ENCODE data around the gene C2orf92.
"Not testable (repeated sequence)": the region's sequence is repeated elsewhere in the genome, so short reads cannot be mapped to it uniquely, and the experiment has no call there.

C2orf92 gene

GRCh38 chr2:97659256-97660043, 10.1 kb upstream of the C2orf92 start:
- no peak for DNase-seq (ENCODE audit: low read depth, low spot score)
- no peak overlapping the region for H3K4me3 ChIP-seq (ENCODE audit: low read length)

- DNase-seq (ENCODE audit: low read depth, low spot score): no peak
These were observed 9.3 kb upstream of the C2orf92 start for GRCh38 chr2:97660044-97660774.

GRCh38 chr2:97660775-97661389, 8.6 kb upstream of the C2orf92 start:
- H3K4me3 ChIP-seq (ENCODE audit: low read length): no peak overlapping the region
- DNase-seq (ENCODE audit: low read depth, low spot score): no peak

More at GRCh38 chr2:97660044-97660774, 9.3 kb upstream of the C2orf92 start:
- H3K4me3 ChIP-seq (ENCODE audit: low read length): no peak overlapping the region

GRCh38 chr2:97661927-97662326, 7.6 kb upstream of the C2orf92 start:
- H3K4me3 ChIP-seq (ENCODE audit: low read length): peak overlapping the region; percentile 79; the same call in 1 of the 2 replicates
- no peak for DNase-seq (ENCODE audit: low read depth, low spot score)

- DNase-seq (ENCODE audit: low read depth, low spot score): no peak
- peak overlapping the region; percentile 79 for H3K4me3 ChIP-seq (ENCODE audit: low read length)
These were observed 7.1 kb upstream of the C2orf92 start for GRCh38 chr2:97662386-97662894.

- no peak for DNase-seq (ENCODE audit: low read depth, low spot score)
- peak overlapping the region; percentile 79 for H3K4me3 ChIP-seq (ENCODE audit: low read length)
These were observed 6.5 kb upstream of the C2orf92 start for GRCh38 chr2:97662895-97663625.

- no peak for DNase-seq (ENCODE audit: low read depth, low spot score)
These were observed 5.9 kb upstream of the C2orf92 start for GRCh38 chr2:97663626-97663961.

GRCh38 chr2:97663962-97664635, 5.4 kb upstream of the C2orf92 start, which contains the start of gene ACTR1B:
ACTR1B (minus strand) TSS chr2:97664044; CDS start chr2:97663890, 154 bp downstream.
- peak; percentile 97 for DNase-seq (ENCODE audit: low read depth, low spot score)
- H3K4me3 ChIP-seq (ENCODE audit: low read length): peak within 1 kb of the TSS; percentile 79

More at GRCh38 chr2:97663626-97663961, 5.9 kb upstream of the C2orf92 start:
- H3K4me3 ChIP-seq (ENCODE audit: low read length): peak overlapping the region; percentile 79

GRCh38 chr2:97664636-97664970, 4.9 kb upstream of the C2orf92 start:
- peak overlapping the region; percentile 71 for H3K4me3 ChIP-seq (ENCODE audit: low read length)
- no peak for DNase-seq (ENCODE audit: low read depth, low spot score)

- DNase-seq (ENCODE audit: low read depth, low spot score): no peak
- H3K4me3 ChIP-seq (ENCODE audit: low read length): no peak overlapping the region
These were observed 958 bp downstream of the C2orf92 start for GRCh38 chr2:97670471-97670870.

- DNase-seq (ENCODE audit: low read depth, low spot score): no peak
These were observed 2.0 kb downstream of the C2orf92 start for GRCh38 chr2:97671526-97671925.

GRCh38 chr2:97672606-97673140, 3.2 kb downstream of the C2orf92 start:
- DNase-seq (ENCODE audit: low read depth, low spot score); H3K4me3 ChIP-seq (ENCODE audit: low read length): not testable (repeated sequence)

More at GRCh38 chr2:97671526-97671925, 2.0 kb downstream of the C2orf92 start:
- no peak overlapping the region for H3K4me3 ChIP-seq (ENCODE audit: low read length)

GRCh38 chr2:97673182-97673914, 3.8 kb downstream of the C2orf92 start:
- no peak overlapping the region for H3K4me3 ChIP-seq (ENCODE audit: low read length)
- DNase-seq (ENCODE audit: low read depth, low spot score): no peak

GRCh38 chr2:97673915-97674283, 4.4 kb downstream of the C2orf92 start:
- DNase-seq (ENCODE audit: low read depth, low spot score): no peak
- H3K4me3 ChIP-seq (ENCODE audit: low read length): no peak overlapping the region

GRCh38 chr2:97675430-97676113, 6.1 kb downstream of the C2orf92 start:
- no peak overlapping the region for H3K4me3 ChIP-seq (ENCODE audit: low read length)
- DNase-seq (ENCODE audit: low read depth, low spot score): no peak

GRCh38 chr2:97676620-97677019, 7.1 kb downstream of the C2orf92 start:
- no peak overlapping the region for H3K4me3 ChIP-seq (ENCODE audit: low read length)

GRCh38 chr2:97677480-97677879, 8.0 kb downstream of the C2orf92 start:
- no peak overlapping the region for H3K4me3 ChIP-seq (ENCODE audit: low read length)
- no peak for DNase-seq (ENCODE audit: low read depth, low spot score)

More at GRCh38 chr2:97676620-97677019, 7.1 kb downstream of the C2orf92 start:
- DNase-seq (ENCODE audit: low read depth, low spot score): no peak

All from Jurkat, Clone E6-1 (cell line).